GM12878 (cell line): ENCODE data around the gene FGD6. TPM values are rescaled to one million over a fixed set of nuclear protein-coding genes. Genes with fewer than 3 reads are reported as not detected.
"Not testable (repeated sequence)": the region's sequence is repeated elsewhere in the genome, so short reads cannot be mapped to it uniquely, and the experiment has no call there.

Experiments
- ATAC-seq: fragments of 200-7000 bp; cut with Tn5 transposase; 3 replicates; pipeline ENCODE4 v1.9.1; 2020; ENCODE audit warnings: mild to moderate bottlenecking, moderate library complexity
- BruUV-seq: library from RNA; stranded (reverse); fragments of 400-500 nt; replicated peaks from 2 replicates; lab custom pipeline; 2021; lab: Mats Ljungman, UMichigan
- CTCF ChIA-PET: fragments of 300-600 bp; sonication (Branson Sonifier 250); formaldehyde crosslinking; extraction: SDS; loops from one replicate; lab custom pipeline; 2021; ENCODE audit warnings: inconsistent platforms; lab: Yijun Ruan, JAX
- POLR2A ChIA-PET: fragments of 350-600 bp; formaldehyde crosslinking; extraction: SDS; loops from one replicate; lab custom pipeline; 2021; ENCODE audit warnings: inconsistent platforms; lab: Charles Lee
- RAD21 ChIA-PET: fragments of 300-600 bp; sonication (Branson Sonifier 250); formaldehyde crosslinking; loops from one replicate; lab custom pipeline; 2023; ENCODE audit warnings: antibody characterized with exemption; ENCODE audit not compliant: unreplicated experiment; lab: Charles Lee
- SMC1A ChIA-PET: fragments of 300-600 bp; sonication (Branson Sonifier 250); formaldehyde crosslinking; loops from one replicate; lab custom pipeline; 2023; ENCODE audit not compliant: unreplicated experiment, uncharacterized antibody; lab: Charles Lee
- DNase-seq: peaks from one replicate; pipeline ENCODE4 v3.0.0-alpha.2; 2011; ENCODE audit warnings: low read depth, low spot score
- FAIRE-seq: peaks from 3 replicates; lab custom pipeline; 2011; peaks lifted over from hg19 to GRCh38; lab: Jason Lieb, UNC
- H2AFZ ChIP-seq: 2 replicates; pipeline ENCODE4 v1.6.0; 2011; ENCODE audit warnings: low read depth, low read length, control low read depth; ENCODE audit not compliant: control insufficient read depth
- H3K27ac ChIP-seq: 2 replicates; pipeline ENCODE4 v1.5.1; 2011; ENCODE audit warnings: control low read depth; ENCODE audit not compliant: control insufficient read depth, insufficient read depth
- H3K27me3 ChIP-seq, 2 experiments: replicated peaks in 1 of 2; 2 replicates each; pipeline versions ENCODE4 v1.6.0 to v1.6.1; 2011; ENCODE audit warnings: low read length in 1 of 2; ENCODE audit not compliant: control insufficient read depth in 2 of 2, insufficient read depth in 2 of 2
- H3K36me3 ChIP-seq, 2 experiments: 2 replicates each; pipeline ENCODE4 v1.5.1; 2011; ENCODE audit warnings: low read length in 1 of 2; ENCODE audit not compliant: control insufficient read depth in 2 of 2, insufficient read depth in 2 of 2
- H3K4me1 ChIP-seq: 2 replicates; pipeline ENCODE4 v1.6.1; 2011; ENCODE audit warnings: mild to moderate bottlenecking, low read length, moderate library complexity, mixed read lengths; ENCODE audit not compliant: control insufficient read depth, insufficient read depth
- H3K4me2 ChIP-seq: 2 replicates; pipeline ENCODE4 v1.6.0; 2011; ENCODE audit warnings: control low read depth; ENCODE audit not compliant: control insufficient read depth, insufficient read depth
- H3K4me3 ChIP-seq: fragments of 200-600 bp; sonication (generic); 2 replicates; pipeline ENCODE4 v1.5.1; 2016
- H3K79me2 ChIP-seq: 2 replicates; pipeline ENCODE4 v1.6.0; 2011; ENCODE audit warnings: low read length; ENCODE audit not compliant: control insufficient read depth, insufficient read depth
- H3K9ac ChIP-seq: 2 replicates; pipeline ENCODE4 v1.8.0; 2011; ENCODE audit warnings: low read length, control low read depth, mixed read lengths; ENCODE audit not compliant: control insufficient read depth, insufficient read depth
- H3K9me3 ChIP-seq: replicated peaks from 3 replicates; pipeline ENCODE4 v1.5.1; 2011; ENCODE audit warnings: mild to moderate bottlenecking, low read length; ENCODE audit not compliant: control insufficient read depth, insufficient read depth
- H4K20me1 ChIP-seq: 2 replicates; pipeline ENCODE4 v1.6.0; 2011; ENCODE audit not compliant: control insufficient read depth, insufficient read depth
- CBX5 ChIP-seq: sonication (generic); IDR thresholded peaks from 2 replicates; pipeline ENCODE4 v1.6.1; 2016; ENCODE audit warnings: low read depth, moderate library complexity, mild to moderate bottlenecking, inconsistent platforms
- CHD4 ChIP-seq: fragments of 200-600 bp; sonication (generic); IDR thresholded peaks from 2 replicates; pipeline ENCODE4 v1.6.1; 2016; ENCODE audit warnings: mild to moderate bottlenecking
- CREB1 ChIP-seq: IDR thresholded peaks from 2 replicates; pipeline ENCODE4 v1.6.1; 2012; ENCODE audit warnings: low read depth, mild to moderate bottlenecking, inconsistent platforms
- EP300 ChIP-seq, 2 experiments: fragments of 150-350 bp in 1 of 2; IDR thresholded peaks; 2 replicates each; pipeline ENCODE4 v1.6.1; 2011 to 2012; ENCODE audit warnings: low read depth in 2 of 2, low read length in 2 of 2, borderline replicate concordance in 1 of 2, improper control_type of control experiment in 1 of 2, inconsistent platforms in 1 of 2; ENCODE audit not compliant: control insufficient read depth in 1 of 2
- FOXK2 ChIP-seq: fragments of 450-650 bp; IDR thresholded peaks from 2 replicates; pipeline ENCODE4 v1.6.1; 2017; ENCODE audit warnings: mild to moderate bottlenecking, moderate library complexity
- LARP7 ChIP-seq: fragments of 450-650 bp; IDR thresholded peaks from 2 replicates; pipeline ENCODE4 v1.6.1; 2017; ENCODE audit warnings: mild to moderate bottlenecking
- MYB ChIP-seq: fragments of 150-350 bp; IDR thresholded peaks from 2 replicates; pipeline ENCODE4 v1.6.1; 2014; ENCODE audit warnings: mild to moderate bottlenecking, low read depth, low read length, borderline replicate concordance
- NFXL1 ChIP-seq: fragments of 450-650 bp; IDR thresholded peaks from 2 replicates; pipeline ENCODE4 v1.6.1; 2017; ENCODE audit warnings: antibody characterized with exemption, mild to moderate bottlenecking, borderline replicate concordance
- NR2C1 ChIP-seq: fragments of 450-650 bp; IDR thresholded peaks from 2 replicates; pipeline ENCODE4 v1.6.1; 2017; ENCODE audit warnings: antibody characterized with exemption, mild to moderate bottlenecking, moderate library complexity
- SP1 ChIP-seq: IDR thresholded peaks from one replicate; pipeline ENCODE4 v1.6.1; 2011; ENCODE audit warnings: low read depth, low read length
- TBL1XR1 ChIP-seq: IDR thresholded peaks from 2 replicates; pipeline ENCODE4 v1.6.1; 2012; ENCODE audit warnings: low read depth, low read length, improper control_type of control experiment
- YBX1 ChIP-seq: fragments of 450-650 bp; IDR thresholded peaks from 2 replicates; pipeline ENCODE4 v1.6.1; 2016; ENCODE audit warnings: antibody characterized with exemption
- ZSCAN29 ChIP-seq: fragments of 450-650 bp; IDR thresholded peaks from 2 replicates; pipeline ENCODE4 v1.6.1; 2017; ENCODE audit warnings: mild to moderate bottlenecking, moderate library complexity
- WGBS: methylation state at CpG from one replicate; pipeline ENCODE4 v1.1.6; 2016; ENCODE audit warnings: low lambda C conversion rate; ENCODE audit not compliant: insufficient replicate concordance, insufficient coverage; ENCODE audit errors: missing lambda C conversion rate; 5-methylcytosine and 5-hydroxymethylcytosine counted together
- in situ Hi-C: fragments of 300-500 bp; cut with MboI; formaldehyde crosslinking; loops from 9 replicates; pipeline ENCODE4 v1.14.3; 2018; ENCODE audit warnings: mixed read lengths
- intact Hi-C: fragments of 100-400 bp; cut with micrococcal nuclease; formaldehyde crosslinking; loops from one replicate; pipeline ENCODE4 v1.14.2; 2022; ENCODE audit not compliant: unreplicated experiment
- polyA plus RNA-seq, 11 experiments: library from polyadenylated mRNA; depleted of rRNA in 4 of 11; unstranded in 6 of 11; stranded (reverse) in 5 of 11; fragments of >200 nt; fragmentation: Nextera tagmentation in 4 of 11; fragmentation: Illumina TruSeq in 1 of 11; extraction: Ambion mirVana in 4 of 11; extraction: Trizol in 1 of 11; gene quantifications; 1 replicate in 1 of 11; 2 replicates in 10 of 11; pipeline versions ENCODE4 v1.2.1 to v1.2.3, GENCODE V29; 2011 to 2016; ENCODE audit warnings: inconsistent platforms in 2 of 11, missing spikeins in 2 of 11, low read depth in 1 of 11
- total RNA-seq, 4 experiments: library from RNA; depleted of rRNA in 3 of 4; stranded (reverse); fragments of >200 nt in 3 of 4; fragmentation: Illumina TruSeq in 1 of 4; extraction: Trizol in 1 of 4; gene quantifications; 2 replicates each; pipeline versions ENCODE4 v1.2.1 to v1.2.3, GENCODE V29; 2013 to 2021
- TF ChIP-seq, protein P1 (sequence below): fragments of 450-650 bp; IDR thresholded peaks from 2 replicates; pipeline ENCODE4 v1.6.1; 2017; ENCODE audit warnings: low read depth, mild to moderate bottlenecking, moderate library complexity
- TF ChIP-seq, protein P2 (sequence below): IDR thresholded peaks from 2 replicates; pipeline ENCODE4 v1.6.1; 2011; ENCODE audit warnings: mild to moderate bottlenecking, low read depth, low read length, moderate library complexity; ENCODE audit not compliant: insufficient replicate concordance

The FGD6 gene
- total and polyA plus RNA-seq, 10 of the 15 experiments (the other 5 are each of a cell fraction or from before 2014, with no cell fraction given) = 2.4 to 15.5 (median 8.9) TPM

DNA sequence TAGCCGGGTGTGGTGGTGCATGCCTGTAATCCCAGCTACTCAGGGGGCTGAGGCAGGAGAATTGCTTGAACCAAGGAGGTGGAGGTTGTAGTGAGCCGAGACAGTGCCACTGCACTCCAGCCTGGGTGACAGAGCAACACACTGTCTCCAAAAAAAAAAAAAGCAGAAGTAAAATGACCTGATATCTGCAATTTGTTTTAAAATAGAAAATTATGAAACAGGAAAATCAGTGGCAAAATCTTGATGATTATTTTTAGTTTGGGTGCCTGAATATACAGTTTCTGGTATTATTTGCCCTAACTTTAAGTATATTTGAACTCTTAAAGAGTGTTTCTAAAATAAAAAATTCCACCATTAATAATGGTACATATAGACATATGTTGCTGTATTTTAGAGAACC lies 121.4 kb downstream of the FGD6 start:
- H3K9ac ChIP-seq, in situ Hi-C loops, POLR2A ChIA-PET, H3K9me3 ChIP-seq, H3K27me3 ChIP-seq, H3K79me2 ChIP-seq, BruUV-seq, SMC1A ChIA-PET, DNase-seq, H2AFZ ChIP-seq, intact Hi-C loops, RAD21 ChIA-PET, H3K4me3 ChIP-seq, CTCF ChIA-PET, H3K36me3 ChIP-seq, ATAC-seq, FAIRE-seq, H3K27ac ChIP-seq, H3K4me1 ChIP-seq, H4K20me1 ChIP-seq, H3K4me2 ChIP-seq: not testable (repeated sequence)
- WGBS = 60% methylated on average over 2 of the region's 2 CpGs

DNA sequence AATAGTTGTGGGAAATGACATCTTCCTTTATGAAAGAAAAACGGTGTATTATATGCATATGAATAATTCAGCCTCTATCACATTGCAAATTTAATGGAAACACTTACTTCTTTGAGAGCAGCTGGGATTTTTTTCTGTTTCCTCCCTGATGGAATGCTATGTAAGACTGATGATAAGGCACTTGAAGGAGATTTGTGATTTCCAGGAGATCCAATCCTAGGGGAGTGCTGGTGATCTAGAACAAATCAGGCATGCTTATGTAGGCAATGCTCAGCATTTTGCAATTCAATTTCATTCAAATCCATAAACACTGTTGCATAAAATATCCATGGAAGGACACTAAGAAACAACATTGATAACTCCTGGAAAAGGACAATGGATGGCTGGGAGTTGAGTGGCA lies 127.8 kb downstream of the FGD6 start:
- Histone ChIP-seq H3K4me2 (no peak overlapping the region), H4K20me1 (no peaks in the 10 kb centered on the region), H3K27me3 (no peaks in the 10 kb centered on the region), H3K27ac (no peak overlapping the region), H3K36me3 (no peaks in the 10 kb centered on the region), H3K9me3 (no peaks in the 10 kb centered on the region), H3K9ac (no peak overlapping the region), H3K4me1 (peaks cover 22% of the 10 kb centered on the region), H2AFZ (no peak overlapping the region), H3K79me2 (no peaks in the 10 kb centered on the region), H3K4me3 (no peak overlapping the region)
- intact Hi-C loops (no loop called here), in situ Hi-C loops (no loop called here)
- ATAC-seq (no peak), DNase-seq (no peak), FAIRE-seq (no peak)
- CTCF ChIA-PET = no interaction called here
- SMC1A ChIA-PET = no interaction called here
- RAD21 ChIA-PET = no interaction called here
- BruUV-seq = no TSS peak
- POLR2A ChIA-PET = no interaction called here
- WGBS = 65% methylated on average over 1 of the region's 1 CpG
- no peak for TF ChIP-seq LARP7
- no peak for TF ChIP-seq CHD4
- TF ChIP-seq CBX5 = no peak
- no peak for TF ChIP-seq FOXK2
- no peak for TF ChIP-seq CREB1
- TF ChIP-seq SP1 = no peak
- TF ChIP-seq, protein P1, sequence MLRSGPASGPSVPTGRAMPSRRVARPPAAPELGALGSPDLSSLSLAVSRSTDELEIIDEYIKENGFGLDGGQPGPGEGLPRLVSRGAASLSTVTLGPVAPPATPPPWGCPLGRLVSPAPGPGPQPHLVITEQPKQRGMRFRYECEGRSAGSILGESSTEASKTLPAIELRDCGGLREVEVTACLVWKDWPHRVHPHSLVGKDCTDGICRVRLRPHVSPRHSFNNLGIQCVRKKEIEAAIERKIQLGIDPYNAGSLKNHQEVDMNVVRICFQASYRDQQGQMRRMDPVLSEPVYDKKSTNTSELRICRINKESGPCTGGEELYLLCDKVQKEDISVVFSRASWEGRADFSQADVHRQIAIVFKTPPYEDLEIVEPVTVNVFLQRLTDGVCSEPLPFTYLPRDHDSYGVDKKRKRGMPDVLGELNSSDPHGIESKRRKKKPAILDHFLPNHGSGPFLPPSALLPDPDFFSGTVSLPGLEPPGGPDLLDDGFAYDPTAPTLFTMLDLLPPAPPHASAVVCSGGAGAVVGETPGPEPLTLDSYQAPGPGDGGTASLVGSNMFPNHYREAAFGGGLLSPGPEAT = no peak
- no peak for TF ChIP-seq TBL1XR1
- no peak for TF ChIP-seq NR2C1
- no peak for TF ChIP-seq EP300 (IDR thresholded peaks at IDR 0.05; ENCODE audit: borderline replicate concordance in 1 of 2, control insufficient read depth in 1 of 2, low read depth in 2 of 2, low read length in 2 of 2)
- TF ChIP-seq ZSCAN29 = no peak
- TF ChIP-seq, protein P2, sequence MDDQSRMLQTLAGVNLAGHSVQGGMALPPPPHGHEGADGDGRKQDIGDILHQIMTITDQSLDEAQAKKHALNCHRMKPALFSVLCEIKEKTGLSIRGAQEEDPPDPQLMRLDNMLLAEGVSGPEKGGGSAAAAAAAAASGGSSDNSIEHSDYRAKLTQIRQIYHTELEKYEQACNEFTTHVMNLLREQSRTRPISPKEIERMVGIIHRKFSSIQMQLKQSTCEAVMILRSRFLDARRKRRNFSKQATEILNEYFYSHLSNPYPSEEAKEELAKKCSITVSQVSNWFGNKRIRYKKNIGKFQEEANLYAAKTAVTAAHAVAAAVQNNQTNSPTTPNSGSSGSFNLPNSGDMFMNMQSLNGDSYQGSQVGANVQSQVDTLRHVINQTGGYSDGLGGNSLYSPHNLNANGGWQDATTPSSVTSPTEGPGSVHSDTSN = no peak
- no peak for TF ChIP-seq YBX1
- TF ChIP-seq MYB = no peak
- TF ChIP-seq NFXL1 = no peak
